Measurements from ENCODE around the gene EXOC7. TPM values are rescaled to one million over a fixed set of nuclear protein-coding genes. Genes with fewer than 3 reads are reported as not detected.

The EXOC7 gene, protein sequence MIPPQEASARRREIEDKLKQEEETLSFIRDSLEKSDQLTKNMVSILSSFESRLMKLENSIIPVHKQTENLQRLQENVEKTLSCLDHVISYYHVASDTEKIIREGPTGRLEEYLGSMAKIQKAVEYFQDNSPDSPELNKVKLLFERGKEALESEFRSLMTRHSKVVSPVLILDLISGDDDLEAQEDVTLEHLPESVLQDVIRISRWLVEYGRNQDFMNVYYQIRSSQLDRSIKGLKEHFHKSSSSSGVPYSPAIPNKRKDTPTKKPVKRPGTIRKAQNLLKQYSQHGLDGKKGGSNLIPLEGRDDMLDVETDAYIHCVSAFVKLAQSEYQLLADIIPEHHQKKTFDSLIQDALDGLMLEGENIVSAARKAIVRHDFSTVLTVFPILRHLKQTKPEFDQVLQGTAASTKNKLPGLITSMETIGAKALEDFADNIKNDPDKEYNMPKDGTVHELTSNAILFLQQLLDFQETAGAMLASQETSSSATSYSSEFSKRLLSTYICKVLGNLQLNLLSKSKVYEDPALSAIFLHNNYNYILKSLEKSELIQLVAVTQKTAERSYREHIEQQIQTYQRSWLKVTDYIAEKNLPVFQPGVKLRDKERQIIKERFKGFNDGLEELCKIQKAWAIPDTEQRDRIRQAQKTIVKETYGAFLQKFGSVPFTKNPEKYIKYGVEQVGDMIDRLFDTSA
- 100 to 1,000 TPM; 152 to 171 (median 166) TPM for polyA plus RNA-seq (ENCODE audit: insufficient read depth in 1 of 5, insufficient read length in 5 of 5, low replicate concordance in 1 of 5)
- long read RNA-seq, donor 1, full-length matches to known transcripts: 70 of 81 reads
- long read RNA-seq, donor 1, partial matches to known transcripts: 11 of 81 reads
- long read RNA-seq, donor 1, other reads (novel, unspliced or antisense): 0 of 81 reads
- long read RNA-seq, donor 2, full-length matches to known transcripts: 32 of 32 reads
- long read RNA-seq, donor 2, partial matches to known transcripts: 0 of 32 reads
- long read RNA-seq, donor 2, other reads (novel, unspliced or antisense): 0 of 32 reads
- long read RNA-seq, donor 3, full-length matches to known transcripts: 22 of 28 reads
- long read RNA-seq, donor 3, partial matches to known transcripts: 6 of 28 reads
- long read RNA-seq, donor 3, other reads (novel, unspliced or antisense): 0 of 28 reads
- long read RNA-seq, donor 4, full-length matches to known transcripts: 16 of 30 reads
- long read RNA-seq, donor 4, partial matches to known transcripts: 14 of 30 reads
- long read RNA-seq, donor 4, other reads (novel, unspliced or antisense): 0 of 30 reads
- long read RNA-seq, donor 5, full-length matches to known transcripts: 59 of 88 reads
- long read RNA-seq, donor 5, partial matches to known transcripts: 29 of 88 reads
- long read RNA-seq, donor 5, other reads (novel, unspliced or antisense): 0 of 88 reads
- long read RNA-seq, donor 6, full-length matches to known transcripts: 38 of 49 reads
- long read RNA-seq, donor 6, partial matches to known transcripts: 11 of 49 reads
- long read RNA-seq, donor 6, other reads (novel, unspliced or antisense): 0 of 49 reads
- long read RNA-seq, donor 7, full-length matches to known transcripts: 60 of 70 reads
- long read RNA-seq, donor 7, partial matches to known transcripts: 10 of 70 reads
- long read RNA-seq, donor 7, other reads (novel, unspliced or antisense): 0 of 70 reads
- long read RNA-seq, donor 8, full-length matches to known transcripts: 13 of 13 reads
- long read RNA-seq, donor 8, partial matches to known transcripts: 0 of 13 reads
- long read RNA-seq, donor 8, other reads (novel, unspliced or antisense): 0 of 13 reads

DNA sequence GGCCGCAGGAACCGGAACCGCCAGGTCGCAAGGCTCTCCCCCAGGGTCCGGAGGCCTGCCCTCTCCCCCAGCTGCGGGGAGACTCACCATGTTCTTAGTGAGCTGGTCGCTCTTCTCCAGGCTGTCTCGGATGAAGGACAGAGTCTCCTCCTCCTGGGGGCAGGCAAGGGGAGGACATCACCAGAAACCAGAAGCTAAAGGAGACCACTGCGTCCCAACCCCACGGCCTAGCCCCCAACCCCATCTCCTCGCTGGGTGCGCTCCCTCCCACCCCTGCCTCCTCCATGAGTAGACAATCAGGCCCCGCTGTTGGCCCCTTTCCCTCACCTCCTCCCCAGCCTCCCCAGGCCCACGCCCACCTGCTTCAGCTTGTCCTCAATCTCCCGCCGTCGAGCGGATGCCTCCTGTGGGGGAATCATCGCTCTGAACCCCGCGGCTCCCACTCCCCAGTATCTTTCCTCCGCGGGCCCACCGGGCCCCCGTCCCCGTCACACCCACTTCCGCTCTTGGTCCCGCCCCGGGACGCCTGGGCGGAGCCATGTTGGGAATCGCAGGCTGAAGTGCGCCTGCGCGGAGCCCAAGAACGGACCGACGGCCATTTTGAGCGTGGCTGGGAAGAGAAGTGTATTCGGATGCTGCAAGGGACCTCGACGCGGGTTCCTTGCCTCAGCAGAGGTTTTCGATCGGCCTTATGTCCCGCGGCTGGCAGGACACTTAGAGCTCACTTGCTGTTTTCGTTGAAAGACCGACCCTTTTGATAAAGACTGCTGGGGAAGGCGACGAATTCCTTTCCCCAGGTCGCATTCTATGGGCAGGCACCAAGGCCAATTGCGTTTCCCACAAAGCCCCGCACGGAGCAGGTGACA is at the start of gene EXOC7:
EXOC7 (minus strand) TSS at position 514 of the 866 bp plus-strand sequence; CDS start at position 419, 95 bp downstream.
- peak; percentile 95 for DNase-seq

DNA sequence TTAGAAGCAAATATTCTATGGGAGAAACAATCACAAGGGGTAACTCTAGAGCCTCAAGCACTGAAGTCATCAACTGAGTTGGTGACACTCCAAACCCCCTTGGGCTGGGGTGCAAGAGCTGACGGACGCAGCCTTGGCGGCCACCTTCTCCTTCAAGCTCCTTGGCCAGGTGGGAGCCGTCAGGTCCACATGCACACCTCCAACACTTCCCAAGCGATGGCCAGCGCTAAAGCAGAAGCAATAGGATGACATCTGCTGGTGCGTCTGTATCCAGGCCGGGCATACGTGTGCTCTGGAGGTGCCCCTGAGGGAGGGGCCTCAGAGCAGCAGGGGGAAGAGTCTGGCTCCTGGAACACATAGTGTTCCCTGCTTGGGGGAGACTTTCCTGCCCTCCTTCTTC is 49.6 kb upstream of the EXOC7 start:
- no peak for DNase-seq

DNA sequence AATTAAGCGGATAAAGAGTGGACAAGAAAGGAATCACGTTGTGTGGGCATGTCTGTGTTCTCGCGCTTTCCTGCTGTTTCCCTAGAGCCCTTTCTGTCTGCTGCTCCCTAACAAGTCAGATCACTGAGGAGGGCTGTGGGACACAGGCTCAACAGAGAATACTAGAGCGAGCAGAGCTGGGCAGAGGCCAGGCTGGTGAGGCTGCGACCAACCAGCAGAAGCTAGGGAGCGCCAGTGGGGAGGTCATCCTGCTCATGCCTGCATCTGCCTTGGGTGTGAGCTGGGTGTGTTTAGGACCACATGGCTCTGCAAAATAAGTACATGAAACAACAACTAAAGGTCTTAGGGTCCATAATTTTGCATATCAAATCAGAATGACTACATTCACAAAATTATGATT is 49.0 kb upstream of the EXOC7 start:
- DNase-seq: no peak

DNA sequence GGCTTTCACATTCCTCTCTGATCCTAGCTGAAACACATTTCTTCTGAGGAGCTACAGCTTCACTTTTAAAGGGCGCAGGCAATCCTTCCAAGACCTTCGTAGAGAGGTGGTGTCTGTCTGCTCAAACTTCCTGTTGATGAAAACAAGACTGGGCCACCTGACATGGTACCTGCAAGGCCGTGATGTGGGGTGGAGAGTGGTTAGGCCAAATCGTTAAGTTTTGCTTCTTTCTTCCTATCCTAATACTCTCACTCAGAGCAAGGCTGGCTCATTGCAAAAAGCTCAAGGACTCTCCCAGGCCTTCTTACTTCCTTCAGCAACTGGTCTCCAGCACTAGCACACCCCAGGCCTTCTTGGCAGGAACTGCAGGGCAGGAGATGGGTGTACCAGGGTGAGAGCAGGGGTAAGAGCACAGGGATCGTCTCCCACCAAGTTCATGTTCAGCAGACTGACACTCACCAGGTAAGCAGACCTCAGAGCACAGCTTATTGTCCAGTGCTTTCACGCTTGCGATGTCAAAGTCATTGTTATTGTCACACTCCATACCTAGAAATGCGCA is 48.4 kb upstream of the EXOC7 start:
- no peak for DNase-seq

DNA sequence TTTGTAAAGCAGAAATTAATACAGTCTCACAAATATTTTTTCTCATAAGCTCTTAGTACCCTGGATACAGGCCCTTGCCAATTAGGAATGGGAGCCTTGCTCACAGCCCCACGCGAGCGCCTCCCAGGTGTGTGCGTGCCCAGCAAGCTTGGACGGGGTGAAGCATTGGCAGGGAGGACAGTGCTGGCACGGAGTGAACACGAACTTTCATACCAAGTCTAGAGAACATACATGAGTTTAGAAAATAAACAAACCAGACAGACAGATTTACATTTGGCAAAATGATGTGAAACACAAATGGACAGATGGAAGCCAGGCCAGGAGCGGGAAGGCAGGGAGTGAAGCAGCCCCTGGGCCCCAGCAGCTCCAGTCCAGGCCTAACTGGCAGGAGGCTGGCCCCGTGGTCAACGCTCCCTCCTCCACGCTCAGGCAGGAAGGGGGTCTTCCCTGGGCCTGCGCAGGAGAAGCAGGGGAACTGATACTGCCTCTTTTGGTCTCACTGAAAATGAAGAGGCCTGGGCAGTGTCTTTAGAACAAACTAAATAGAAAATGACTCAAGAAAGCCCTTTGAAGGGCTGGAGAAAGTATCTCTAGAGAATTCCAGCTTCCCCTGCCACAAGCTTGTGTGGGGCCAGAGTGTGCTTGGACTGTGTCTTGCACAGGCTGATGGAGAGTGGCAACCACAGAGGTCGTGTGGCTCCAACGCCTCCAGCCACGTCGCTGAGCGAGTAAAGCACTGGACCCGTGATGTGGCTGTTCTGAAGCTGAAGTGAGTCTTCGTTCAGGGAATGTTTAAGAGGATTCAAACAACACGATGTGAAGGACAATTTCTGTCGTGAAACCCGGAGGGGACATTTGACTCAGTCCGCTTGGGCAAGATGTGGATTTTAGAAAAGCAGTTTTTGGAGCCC is 47.4 kb upstream of the EXOC7 start:
- DNase-seq: no peak

DNA sequence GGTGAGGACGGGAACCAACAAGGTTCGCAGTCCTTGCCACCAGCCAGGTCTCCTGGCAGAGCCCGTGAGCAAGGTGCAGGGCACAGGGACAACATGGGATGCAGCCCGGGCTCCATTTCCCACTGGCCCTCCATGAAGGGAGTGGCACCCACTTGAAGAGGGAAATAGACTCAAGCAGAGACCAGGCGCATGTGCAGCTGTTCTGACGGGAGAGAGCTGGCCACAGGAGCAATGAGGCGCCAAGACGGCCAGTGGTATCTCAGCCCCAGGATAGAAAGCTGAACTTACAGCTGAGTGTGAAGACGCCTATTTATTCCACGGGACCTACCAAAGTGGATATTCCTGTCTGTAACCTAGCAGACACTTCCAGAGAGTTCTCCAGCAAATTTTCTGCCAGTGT is 45.6 kb upstream of the EXOC7 start:
- no peak for DNase-seq

DNA sequence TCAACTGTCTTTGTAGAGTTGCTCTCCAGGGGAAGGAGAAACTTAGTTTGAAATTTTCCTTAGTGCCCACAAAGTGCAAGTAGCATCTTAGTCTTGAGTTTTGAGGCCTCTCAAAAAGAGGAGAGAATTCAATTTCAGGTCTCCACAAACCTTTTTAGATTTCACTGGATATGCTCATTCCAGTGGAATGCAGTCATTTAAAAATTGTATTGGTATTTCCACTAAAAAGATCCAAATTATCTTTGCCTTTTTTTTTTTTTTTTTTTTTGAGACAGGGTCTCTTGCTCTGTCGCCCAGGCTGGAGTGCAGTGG is 44.4 kb upstream of the EXOC7 start:
- DNase-seq: no peak

DNA sequence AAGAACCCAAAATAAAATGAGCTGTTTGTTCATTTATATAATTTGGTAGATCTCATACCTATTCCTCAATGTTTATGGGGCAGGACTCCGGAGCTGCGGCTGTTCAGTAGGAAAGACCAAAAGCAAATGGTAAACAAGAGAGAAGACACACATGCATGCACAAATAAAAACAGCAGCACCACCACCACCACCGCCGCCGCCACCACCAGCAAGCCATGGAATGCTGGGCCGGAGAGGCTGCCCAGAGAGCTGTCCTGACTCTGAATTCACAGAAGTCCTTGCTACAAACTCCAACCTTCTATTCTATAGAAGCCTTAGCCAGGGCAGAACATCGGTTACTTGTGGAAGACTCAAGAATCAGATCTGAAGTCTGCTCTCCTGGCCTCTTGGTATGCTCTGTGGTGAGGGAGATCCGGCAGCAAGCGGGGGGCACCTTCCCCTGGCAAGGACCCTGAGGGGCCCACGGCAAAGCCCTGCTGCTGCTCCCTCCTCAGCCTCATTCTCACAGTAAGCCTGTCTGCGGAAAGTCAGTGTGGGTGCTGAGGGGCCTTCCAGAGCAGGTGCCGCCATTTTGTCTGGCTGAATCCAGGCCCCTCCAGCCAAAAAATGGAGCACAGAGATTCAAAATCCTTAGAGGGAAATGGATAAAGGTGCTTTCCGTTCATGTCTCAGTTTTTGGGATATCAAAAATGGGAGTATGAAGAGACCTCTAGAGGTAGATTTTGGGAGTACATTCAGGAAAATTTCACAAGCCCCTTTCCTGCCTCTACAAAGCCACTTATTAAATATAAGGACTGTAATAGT is 43.8 kb upstream of the EXOC7 start:
- no peak for DNase-seq

DNA sequence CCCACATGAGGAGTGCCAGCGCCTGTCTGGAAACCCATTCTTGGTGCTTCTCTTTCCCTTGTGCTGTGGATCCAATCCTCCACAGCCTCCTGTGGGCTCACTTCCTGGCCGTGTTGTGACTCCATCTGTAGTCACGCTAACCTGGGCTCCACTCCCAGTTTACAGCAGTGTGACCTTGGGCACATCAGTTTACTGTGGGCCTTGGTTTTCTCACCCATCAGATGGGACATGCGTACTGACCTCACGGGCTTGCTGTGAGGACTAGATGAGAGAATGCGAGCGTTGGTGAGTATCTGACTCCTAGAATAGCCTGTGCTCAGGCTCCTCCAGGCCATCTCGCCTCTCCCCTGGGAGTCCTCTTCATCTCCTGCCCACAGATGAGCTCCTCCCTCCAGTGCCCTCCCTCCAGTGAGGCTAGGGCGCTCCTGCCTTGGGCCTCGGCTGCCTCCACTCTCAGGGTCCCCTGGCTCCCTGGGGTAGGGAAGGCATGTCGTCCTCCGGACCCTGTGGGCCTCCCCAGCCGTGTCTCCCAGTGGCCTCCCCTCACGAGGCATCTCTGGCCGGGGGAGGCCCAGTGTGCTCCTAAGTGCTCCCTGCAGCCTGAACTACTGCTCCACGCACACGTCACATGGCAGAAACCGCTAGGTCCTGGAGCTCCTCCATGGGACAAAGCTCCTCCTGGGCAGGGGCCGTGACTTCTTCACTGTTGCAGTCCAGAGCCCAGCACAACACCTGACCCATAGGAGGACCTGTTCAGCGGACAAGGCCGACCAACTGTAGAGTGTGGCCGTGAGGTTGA is 42.7 kb upstream of the EXOC7 start:
- no peak for DNase-seq

DNA sequence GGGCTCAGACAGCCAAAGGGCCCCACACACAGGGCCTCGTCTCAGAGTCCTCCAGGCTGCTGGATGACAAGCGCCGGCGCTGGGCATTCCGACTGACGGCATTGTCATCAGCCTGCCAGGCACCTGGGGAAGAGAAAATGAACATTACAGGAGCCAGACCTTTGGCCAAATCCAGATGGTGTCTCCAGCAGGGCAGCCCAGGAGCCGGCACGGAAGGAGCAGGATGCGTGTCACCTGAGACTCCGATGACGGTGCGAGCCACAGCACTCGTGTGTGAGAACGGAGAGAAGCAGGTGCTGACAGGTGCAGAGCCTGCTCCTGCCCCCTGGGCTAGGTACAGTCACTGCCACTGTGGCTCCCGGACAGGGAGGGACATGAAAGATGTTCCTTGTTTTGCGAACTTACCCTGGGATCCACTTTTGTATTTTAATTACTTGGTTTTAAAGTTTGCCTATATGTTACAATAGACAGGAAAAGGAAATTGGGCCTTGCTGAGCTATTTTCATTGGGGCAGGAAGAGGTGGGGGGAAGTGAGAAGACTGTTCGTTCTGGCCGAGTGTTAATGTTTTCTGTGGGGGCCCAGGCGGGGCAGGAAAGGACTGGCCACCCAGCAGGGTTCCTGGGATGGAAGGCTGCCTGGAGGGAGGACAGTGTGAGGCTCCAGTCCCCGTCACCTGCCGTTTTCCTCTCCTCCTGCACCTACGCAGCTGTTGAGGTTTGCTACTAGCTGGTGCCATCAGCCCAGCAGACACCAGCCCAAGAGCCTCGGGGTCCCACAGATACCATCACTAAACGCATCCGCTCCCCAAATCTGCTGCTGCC is 41.9 kb upstream of the EXOC7 start:
- DNase-seq: no peak

DNA sequence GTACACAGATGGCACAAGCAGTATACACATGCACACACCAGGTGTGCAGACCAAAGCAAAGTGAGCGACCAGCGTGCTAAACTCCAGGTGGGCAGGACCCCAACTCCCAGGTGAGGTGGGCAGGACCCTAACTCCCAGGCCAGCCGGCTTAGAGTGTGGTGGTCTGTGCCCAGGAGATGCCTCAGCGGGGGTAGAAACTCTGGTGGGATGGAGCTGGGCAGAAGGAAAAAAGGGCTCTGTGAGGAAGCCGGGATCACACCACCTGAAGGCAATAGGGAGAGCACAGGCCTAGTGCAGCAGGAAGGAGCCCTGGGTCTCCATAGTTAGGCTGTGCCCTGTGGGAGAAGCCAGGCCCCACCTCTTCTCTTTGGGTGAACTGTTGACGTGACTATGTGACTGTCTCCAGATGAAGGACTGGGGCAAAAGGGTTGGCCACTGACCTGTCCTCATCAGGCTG is 39.0 kb upstream of the EXOC7 start:
- no peak for DNase-seq

DNA sequence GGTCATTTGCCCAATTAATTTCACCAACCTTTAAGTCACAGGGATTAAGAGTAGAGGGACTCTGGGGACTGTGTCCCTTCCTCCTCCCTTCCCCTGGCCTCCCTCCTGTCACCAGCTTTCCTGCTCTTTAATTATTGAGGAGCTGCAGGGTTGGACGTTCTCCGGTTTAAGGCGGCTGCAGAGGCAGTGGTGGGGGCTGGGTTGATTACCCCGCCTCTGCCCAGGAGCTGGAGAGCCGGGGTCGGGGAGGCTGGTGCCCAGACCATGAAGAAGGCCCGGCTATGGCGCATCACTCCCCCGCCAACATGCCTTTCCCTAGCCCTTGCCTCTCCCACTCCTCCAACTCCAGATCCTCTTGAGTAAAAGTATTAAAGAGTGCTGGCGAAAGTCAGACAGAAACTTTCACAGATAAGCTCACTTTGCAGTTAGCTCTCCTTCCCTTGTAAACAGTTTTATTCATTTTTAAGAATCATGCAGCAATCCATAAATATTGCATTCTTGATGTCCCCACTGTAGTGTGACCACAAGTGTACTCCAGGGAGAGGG is 38.5 kb upstream of the EXOC7 start:
- DNase-seq: no peak

DNA sequence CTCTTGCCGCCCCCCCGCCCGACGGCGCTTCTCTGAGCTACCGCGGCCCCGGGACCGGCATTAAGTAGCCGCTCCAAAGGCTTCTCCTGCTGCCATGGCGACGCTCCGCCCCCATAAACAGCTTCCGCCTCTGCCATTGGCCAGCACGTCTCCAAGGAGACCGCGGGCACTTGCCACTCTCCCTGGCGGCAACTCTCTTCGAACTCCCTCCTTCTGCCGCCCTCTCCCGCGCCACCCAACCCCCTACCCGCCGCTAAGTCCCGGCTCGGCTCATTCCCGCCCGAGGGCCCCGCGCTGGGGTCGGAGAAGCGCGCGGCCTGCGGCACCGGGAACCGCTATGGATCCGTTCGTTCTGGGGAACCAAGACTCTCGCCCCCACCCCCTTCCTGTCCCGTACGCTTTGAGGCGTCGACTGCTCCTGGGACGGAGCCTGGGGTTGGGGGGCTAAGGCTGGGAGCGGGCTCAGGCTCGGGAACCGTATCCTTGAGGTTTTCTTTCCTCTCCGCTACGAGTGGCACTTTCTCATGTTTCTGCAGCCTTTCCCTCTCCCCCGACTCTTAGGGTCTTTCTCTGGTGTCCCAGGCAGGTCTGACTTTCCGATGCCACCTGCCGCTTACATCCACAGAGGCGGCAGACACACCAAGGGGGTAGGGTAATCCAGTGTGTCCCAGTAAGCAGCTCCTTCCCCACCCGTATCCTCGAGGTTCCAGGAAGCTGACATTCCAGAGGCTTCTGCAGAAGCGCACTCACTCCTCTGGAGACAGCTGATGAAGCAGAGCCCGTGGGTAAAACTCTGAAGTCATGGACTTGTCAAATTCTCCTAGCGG is 37.8 kb upstream of the EXOC7 start, which contains the start of gene FOXJ1:
FOXJ1 (minus strand) TSS at position 34 of the 827 bp plus-strand sequence. CDS start 850 bp downstream, outside the sequence.
- peak; percentile 88 to 91 for DNase-seq

DNA sequence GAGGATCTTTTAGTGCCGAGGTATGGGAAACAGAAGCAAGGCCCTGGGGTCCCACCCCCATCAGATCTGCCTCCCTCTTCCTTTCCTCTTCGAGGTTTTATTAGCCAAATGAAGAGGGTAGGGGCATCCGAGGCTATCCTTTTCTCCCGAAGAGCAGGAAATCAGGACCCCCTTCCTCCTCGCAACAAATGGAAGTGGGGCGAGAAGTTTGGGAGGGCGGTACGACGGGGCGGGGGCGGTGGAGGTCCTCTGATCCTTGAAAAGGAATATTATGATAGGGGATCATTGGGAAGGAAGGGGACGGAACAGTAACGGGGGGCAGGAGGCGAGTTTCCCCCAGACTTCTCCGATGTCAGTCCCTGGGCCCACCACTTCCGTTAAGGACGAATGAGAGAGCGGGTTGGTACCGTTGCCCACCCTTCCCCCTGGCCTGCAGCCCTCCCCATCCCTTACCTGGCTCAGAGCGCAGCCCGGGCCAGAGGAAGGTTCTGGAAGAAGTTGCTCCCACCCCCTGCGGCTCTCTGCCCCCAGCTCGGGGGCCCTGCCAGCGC is 37.1 kb upstream of the EXOC7 start:
- no peak for DNase-seq

All from right lung (tissue), 10 donors.